GM12874 (cell line): ENCODE measurements around the gene PSKH1.

ENCODE experiments used
- CTCF ChIP-seq: IDR thresholded peaks from 2 replicates; pipeline ENCODE4 v1.5.1; 2011; ENCODE audit warnings: low read depth, mild to moderate bottlenecking, control low read depth, low read length, moderate library complexity; ENCODE audit not compliant: insufficient read depth

Gene PSKH1

DNA sequence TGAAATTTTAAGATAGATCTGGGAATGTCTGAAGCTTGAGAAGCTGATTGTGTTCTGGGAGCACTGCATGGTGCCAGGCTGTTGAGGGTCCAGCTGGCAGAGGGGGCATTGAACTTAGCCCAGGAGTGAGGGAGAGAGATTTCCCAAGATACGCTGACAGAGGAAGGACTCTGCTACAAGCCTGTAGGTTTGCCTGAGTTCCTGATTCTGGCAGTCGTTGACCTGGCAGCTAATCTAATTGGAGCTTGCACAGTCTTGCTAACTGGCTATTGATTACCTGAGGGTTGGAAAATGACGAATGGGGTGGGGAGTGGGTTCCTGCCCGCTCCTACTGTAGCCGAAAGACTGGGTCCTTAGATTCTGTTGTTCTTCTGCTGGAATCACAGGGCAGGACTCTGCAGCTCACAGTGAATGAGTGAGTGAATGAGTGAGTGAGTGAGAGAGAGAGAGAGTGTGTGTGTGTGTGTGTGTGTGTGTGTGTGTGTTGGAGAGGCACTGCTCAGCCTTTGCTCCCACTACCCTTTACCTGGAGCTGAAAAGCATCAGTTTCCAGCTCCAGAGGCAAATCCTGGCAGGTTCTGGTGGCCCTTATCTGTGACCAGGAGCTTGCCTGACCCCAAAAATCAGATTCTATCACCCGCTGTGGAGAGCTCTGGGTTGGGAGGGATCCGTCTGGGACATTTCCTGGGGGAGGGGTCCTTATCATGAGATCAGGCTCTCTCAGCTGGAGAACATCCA, 21.9 kb downstream of the PSKH1 start:
- TF ChIP-seq CTCF, result no peak

- no peak for TF ChIP-seq CTCF
Measured at GRCh38 chr16:67915831-67916723, 23.0 kb downstream of the PSKH1 start.

- no peak for TF ChIP-seq CTCF
Measured at GRCh38 chr16:67917140-67917851, 24.2 kb downstream of the PSKH1 start.

GRCh38 chr16:67917852-67918236, 24.8 kb downstream of the PSKH1 start:
- no peak for TF ChIP-seq CTCF

DNA sequence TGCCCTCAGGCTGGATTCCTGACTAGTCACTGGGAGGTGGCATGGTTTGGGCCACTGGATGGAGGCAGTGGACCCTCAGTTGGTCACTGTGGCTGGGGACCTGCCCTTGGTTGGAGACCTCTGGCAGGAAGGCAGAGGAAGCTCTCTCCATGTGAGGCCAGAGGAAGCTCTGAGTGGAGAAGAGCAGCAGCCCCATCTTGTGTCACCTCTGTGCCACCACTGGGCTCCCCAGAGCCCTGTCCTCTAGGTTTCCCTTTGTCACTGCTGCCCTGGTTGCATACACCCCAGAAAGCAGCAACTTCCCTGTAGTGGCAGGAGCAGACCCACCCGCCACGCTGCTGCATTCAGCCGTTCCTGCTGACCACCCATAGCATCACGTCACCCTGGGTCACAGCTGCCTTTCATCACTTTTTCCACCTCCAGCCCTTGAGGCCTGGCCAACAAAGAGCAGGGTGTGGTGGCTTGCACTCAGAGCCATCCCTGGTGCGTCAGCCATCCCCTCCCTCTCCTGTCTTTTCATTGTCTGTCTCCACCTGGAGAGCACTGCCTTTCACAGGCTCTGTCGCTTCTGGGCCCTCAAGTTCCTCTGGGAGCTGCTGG, 26.7 kb downstream of the PSKH1 start:
- TF ChIP-seq CTCF, result no peak

DNA sequence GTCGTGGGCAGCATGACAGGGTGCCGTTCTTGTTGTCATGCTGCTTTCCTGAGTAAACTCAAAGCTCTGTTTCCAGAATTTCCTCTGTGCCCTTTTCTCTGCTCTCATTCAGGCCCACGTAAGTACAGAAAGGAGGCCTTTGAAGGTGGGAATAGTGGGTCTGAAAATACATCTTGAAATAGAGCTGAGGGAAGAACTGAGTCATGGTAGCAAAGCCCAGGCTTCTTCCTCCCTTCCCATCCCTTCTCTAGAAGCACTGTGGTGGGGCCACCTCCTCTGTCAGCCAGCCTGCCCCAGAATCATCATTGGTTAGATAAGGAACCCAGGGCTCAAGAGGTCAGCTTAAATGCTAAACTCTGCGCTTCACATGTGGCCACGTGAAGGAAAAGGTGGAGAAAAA, 29.2 kb downstream of the PSKH1 start:
- no peak for TF ChIP-seq CTCF

GRCh38 chr16:67922740-67923139, 29.7 kb downstream of the PSKH1 start:
- TF ChIP-seq CTCF, result no peak
